ENCODE results near the gene PAQR8.
"Not testable (repeated sequence)": the region's sequence is repeated elsewhere in the genome, so short reads cannot be mapped to it uniquely, and the experiment has no call there.

Gene PAQR8

DNA sequence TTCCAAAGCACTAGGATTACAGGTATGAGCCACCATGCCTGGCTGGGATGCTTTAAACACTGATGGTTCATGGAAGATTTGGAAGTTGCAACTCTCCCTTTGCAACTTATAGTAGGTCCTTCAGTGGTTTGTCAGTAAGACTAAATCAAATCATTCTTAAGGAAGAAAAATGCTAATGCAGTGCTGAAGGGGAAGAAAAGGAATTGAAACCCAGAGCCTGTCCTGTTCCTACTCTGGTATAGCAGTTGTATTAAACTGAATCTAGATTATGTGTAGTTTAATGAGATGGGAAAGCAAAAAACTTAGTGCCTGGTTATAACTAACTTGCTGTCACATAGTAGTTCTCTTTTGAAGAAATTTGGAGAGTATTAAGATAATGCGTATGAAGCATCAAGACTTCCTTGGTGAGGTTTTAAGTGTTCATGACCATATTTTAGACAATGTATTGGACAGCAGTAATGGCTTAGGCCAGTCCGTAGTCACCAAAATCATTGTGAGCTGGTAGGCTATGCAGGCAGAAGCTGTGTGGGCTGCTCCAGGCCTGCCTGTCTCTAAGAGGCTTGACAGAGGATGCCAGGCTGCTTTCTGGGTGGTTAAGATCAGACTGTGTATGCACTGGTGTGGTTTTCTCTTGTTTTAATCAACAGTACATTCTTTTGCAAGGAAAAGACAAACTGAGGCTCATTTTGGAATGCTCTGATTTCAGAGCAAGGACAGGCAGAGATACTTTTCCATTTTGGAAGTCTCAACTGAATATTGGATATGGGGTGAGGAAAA is 14.0 kb downstream of the PAQR8 start:
- DNase-seq (ENCODE audit: insufficient read length, low spot score) = no peak
- FAIRE-seq = no peak
- TF ChIP-seq, protein P1, sequence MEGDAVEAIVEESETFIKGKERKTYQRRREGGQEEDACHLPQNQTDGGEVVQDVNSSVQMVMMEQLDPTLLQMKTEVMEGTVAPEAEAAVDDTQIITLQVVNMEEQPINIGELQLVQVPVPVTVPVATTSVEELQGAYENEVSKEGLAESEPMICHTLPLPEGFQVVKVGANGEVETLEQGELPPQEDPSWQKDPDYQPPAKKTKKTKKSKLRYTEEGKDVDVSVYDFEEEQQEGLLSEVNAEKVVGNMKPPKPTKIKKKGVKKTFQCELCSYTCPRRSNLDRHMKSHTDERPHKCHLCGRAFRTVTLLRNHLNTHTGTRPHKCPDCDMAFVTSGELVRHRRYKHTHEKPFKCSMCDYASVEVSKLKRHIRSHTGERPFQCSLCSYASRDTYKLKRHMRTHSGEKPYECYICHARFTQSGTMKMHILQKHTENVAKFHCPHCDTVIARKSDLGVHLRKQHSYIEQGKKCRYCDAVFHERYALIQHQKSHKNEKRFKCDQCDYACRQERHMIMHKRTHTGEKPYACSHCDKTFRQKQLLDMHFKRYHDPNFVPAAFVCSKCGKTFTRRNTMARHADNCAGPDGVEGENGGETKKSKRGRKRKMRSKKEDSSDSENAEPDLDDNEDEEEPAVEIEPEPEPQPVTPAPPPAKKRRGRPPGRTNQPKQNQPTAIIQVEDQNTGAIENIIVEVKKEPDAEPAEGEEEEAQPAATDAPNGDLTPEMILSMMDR (IDR thresholded peaks at IDR 0.05; ENCODE audit: insufficient read depth, missing control alignments) = no peak

DNA sequence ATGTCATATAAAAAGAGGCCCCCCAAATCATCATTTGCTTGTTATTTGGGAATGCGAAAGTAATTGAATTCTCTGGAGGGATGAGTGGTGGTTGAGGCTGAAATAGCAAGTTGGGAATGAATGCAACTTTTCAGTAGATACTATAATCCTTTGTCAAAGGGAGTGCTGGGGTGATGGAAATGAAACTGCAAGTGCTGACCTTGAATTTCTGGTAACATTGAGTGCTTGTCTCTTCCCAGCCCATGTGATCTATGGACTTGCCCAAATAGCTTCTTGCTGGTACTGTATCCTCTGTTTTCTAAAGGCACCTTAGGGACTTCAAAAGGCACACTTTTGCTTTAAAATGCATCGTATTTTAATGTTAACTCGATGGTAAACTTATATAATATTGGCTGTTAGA is 14.8 kb downstream of the PAQR8 start:
- FAIRE-seq = no peak
- TF ChIP-seq, protein P1 (IDR thresholded peaks at IDR 0.05; ENCODE audit: insufficient read depth, missing control alignments) = no peak
- DNase-seq (ENCODE audit: insufficient read length, low spot score) = no peak

- no peak for DNase-seq (ENCODE audit: insufficient read length, low spot score)
- TF ChIP-seq, protein P1 (IDR thresholded peaks at IDR 0.05; ENCODE audit: insufficient read depth, missing control alignments) = no peak
- no peak for FAIRE-seq
These were observed 15.7 kb downstream of the PAQR8 start for GRCh38 chr6:52377538-52378221.

GRCh38 chr6:52381249-52381648 is 19.3 kb downstream of the PAQR8 start:
- no peak for FAIRE-seq
- DNase-seq (ENCODE audit: insufficient read length, low spot score) = no peak
- TF ChIP-seq, protein P1 (IDR thresholded peaks at IDR 0.05; ENCODE audit: insufficient read depth, missing control alignments) = no peak

GRCh38 chr6:52384145-52384766 is 22.3 kb downstream of the PAQR8 start:
- TF ChIP-seq, protein P1 (IDR thresholded peaks at IDR 0.05; ENCODE audit: insufficient read depth, missing control alignments) = no peak
- no peak for FAIRE-seq
- no peak for DNase-seq (ENCODE audit: insufficient read length, low spot score)

DNA sequence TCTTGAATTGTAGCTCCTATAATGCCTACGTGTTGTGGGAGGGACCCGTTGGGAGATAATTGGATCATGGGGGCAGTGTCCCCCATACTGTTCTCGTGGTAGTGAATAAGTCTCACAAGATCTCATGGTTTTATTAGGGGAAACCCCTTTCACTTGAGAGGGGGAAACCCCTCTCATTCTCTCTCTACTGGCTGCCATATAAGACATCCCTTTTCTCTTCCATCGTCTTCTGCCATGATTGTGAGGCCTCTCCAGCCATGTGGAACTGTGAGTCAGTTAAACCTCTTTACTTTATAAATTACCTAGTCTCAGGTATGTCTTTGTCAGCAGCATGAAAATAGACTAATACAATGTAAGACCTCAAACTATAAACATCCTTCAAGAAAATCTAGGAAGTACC is 23.1 kb downstream of the PAQR8 start:
- DNase-seq (ENCODE audit: insufficient read length, low spot score) (no peak), FAIRE-seq (no peak)
- TF ChIP-seq, protein P1 (IDR thresholded peaks at IDR 0.05; ENCODE audit: insufficient read depth, missing control alignments) = no peak

GRCh38 chr6:52388119-52388518 is 26.2 kb downstream of the PAQR8 start:
- not testable (repeated sequence) for FAIRE-seq; DNase-seq (ENCODE audit: insufficient read length, low spot score)
